ENCODE data around the gene AJM1.

- TF ChIP-seq CTCF (conservative IDR thresholded peaks at IDR 0.05; ENCODE audit: low read length) (no peak), EZH2phosphoT487 (IDR thresholded peaks at IDR 0.05; ENCODE audit: borderline replicate concordance, low read depth, low read length) (no peak)
These were observed 5.6 kb downstream of the AJM1 start for GRCh38 chr9:136847826-136848392.

All from OCI-LY7 (cell line).